ENCODE results near the gene STK32C.

GRCh38 chr10:132198381-132199181 is 109.2 kb downstream of the STK32C start:
- TF ChIP-seq, protein P1, sequence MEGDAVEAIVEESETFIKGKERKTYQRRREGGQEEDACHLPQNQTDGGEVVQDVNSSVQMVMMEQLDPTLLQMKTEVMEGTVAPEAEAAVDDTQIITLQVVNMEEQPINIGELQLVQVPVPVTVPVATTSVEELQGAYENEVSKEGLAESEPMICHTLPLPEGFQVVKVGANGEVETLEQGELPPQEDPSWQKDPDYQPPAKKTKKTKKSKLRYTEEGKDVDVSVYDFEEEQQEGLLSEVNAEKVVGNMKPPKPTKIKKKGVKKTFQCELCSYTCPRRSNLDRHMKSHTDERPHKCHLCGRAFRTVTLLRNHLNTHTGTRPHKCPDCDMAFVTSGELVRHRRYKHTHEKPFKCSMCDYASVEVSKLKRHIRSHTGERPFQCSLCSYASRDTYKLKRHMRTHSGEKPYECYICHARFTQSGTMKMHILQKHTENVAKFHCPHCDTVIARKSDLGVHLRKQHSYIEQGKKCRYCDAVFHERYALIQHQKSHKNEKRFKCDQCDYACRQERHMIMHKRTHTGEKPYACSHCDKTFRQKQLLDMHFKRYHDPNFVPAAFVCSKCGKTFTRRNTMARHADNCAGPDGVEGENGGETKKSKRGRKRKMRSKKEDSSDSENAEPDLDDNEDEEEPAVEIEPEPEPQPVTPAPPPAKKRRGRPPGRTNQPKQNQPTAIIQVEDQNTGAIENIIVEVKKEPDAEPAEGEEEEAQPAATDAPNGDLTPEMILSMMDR (IDR thresholded peaks at IDR 0.05): no peak
- TF ChIP-seq POLR2A (IDR thresholded peaks at IDR 0.05): no peak
